Colonic mucosa (tissue), 4 donors: ENCODE data around the gene FERMT2. TPM values are rescaled to one million over a fixed set of nuclear protein-coding genes. Genes with fewer than 3 reads are reported as not detected.

ENCODE experiments used
- DNase-seq: peaks from one replicate; pipeline ENCODE4 v3.0.0-alpha.2; 2020
- H3K27ac ChIP-seq: fragments of 200-600 bp; one replicate; pipeline ENCODE4 v1.8.0; 2021
- H3K27me3 ChIP-seq: fragments of 200-600 bp; one replicate; pipeline ENCODE4 v1.8.0; 2021
- H3K36me3 ChIP-seq: fragments of 200-600 bp; one replicate; pipeline ENCODE4 v1.8.0; 2021
- H3K4me1 ChIP-seq: fragments of 200-600 bp; one replicate; pipeline ENCODE4 v1.8.0; 2021; ENCODE audit warnings: mild to moderate bottlenecking
- H3K4me3 ChIP-seq: fragments of 200-600 bp; one replicate; pipeline ENCODE4 v1.8.0; 2021
- H3K9ac ChIP-seq, 2 donors: one replicate each; pipeline ENCODE4 v1.7.0; 2013; ENCODE audit warnings: control low read depth in 2 of 2, low read depth in 2 of 2, low read length in 2 of 2
- H3K9me3 ChIP-seq: fragments of 200-600 bp; one replicate; pipeline ENCODE4 v1.8.0; 2021
- intact Hi-C: fragments of 100-400 bp; cut with DNase I; formaldehyde crosslinking; loops from one replicate; pipeline ENCODE4 v1.14.1; 2022
- total RNA-seq, 2 donors: library from RNA; stranded (reverse); fragmentation: NEBNext Ultra II Directional in 1 of 2; extraction: Animal tissue kit (Norgen Biotek cat#: 25700) in 1 of 2; gene quantifications; one replicate each; pipeline ENCODE4 v1.2.1, GENCODE V29; 2021
- TF ChIP-seq, protein P1 (sequence below): fragments of 200-600 bp; IDR thresholded peaks from one replicate; pipeline ENCODE4 v1.8.0; 2022; ENCODE audit warnings: antibody characterized with exemption, mild to moderate bottlenecking
- donor health status: healthy.
- donor health status: DM: no; HTN: no; CAD: no.
- donor health status: DM: no; HTN: no; CAD: no.

FERMT2 gene
- total RNA-seq, 2 donors from 2014 or later, result 6.3 to 43.9 TPM

DNA sequence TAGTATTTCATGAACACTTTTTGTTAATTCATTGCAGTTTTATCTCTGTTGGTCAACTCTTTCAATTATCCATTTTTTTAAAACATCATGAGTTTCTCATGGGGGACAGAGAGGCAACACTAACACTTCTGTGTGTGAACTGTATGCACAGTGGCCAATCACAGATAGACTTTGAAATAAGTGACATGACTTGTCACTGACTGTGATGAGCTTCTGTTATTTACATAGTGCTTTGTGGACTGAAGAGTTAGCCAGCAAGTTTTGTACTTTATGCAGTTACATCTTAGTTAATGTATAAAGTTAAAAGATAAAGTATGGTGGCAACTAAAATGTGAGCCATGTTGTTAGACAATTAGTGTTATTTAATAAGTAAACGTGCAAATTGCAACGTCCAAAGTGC lies 16.1 kb downstream of the FERMT2 start:
- Histone ChIP-seq H3K9ac (no peak overlapping the region), H3K36me3 (no peaks in the 10 kb centered on the region), H3K4me1 (no peaks in the 10 kb centered on the region), H3K27me3 (no peaks in the 10 kb centered on the region), H3K9me3 (no peaks in the 10 kb centered on the region), H3K27ac (no peak overlapping the region), H3K4me3 (no peak overlapping the region)
- intact Hi-C loops, result no loop called here
- no peak for DNase-seq
- TF ChIP-seq, protein P1, sequence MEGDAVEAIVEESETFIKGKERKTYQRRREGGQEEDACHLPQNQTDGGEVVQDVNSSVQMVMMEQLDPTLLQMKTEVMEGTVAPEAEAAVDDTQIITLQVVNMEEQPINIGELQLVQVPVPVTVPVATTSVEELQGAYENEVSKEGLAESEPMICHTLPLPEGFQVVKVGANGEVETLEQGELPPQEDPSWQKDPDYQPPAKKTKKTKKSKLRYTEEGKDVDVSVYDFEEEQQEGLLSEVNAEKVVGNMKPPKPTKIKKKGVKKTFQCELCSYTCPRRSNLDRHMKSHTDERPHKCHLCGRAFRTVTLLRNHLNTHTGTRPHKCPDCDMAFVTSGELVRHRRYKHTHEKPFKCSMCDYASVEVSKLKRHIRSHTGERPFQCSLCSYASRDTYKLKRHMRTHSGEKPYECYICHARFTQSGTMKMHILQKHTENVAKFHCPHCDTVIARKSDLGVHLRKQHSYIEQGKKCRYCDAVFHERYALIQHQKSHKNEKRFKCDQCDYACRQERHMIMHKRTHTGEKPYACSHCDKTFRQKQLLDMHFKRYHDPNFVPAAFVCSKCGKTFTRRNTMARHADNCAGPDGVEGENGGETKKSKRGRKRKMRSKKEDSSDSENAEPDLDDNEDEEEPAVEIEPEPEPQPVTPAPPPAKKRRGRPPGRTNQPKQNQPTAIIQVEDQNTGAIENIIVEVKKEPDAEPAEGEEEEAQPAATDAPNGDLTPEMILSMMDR, result no peak

DNA sequence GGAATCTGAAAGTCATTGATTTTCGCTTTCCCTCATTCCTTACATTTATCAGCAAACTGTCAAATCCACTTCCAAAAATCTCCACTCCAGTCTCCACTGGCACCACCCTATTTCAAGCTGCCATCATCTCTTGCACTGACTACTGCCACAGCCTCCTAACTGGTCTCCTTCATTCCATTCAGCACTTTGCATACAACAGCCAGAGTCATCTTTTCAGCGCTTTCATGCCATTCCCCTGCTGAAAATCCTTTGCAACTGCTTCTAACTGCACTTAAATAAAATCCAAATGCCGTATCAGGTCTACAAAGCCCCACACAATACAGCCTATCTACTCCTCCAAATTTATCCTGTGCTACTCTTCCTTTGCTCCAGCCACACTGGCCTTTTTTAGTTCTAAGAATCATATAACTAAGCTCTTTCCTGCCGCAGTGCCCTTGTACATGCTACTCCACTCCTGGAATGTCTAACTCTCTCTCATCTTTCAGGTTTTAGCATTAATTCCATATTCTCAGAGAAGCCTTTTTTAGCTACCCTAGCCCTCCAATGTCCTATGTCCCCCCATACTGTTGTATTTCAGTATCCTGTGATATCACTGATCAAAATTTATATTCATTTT lies 21.6 kb downstream of the FERMT2 start:
- H3K27ac ChIP-seq, result no peak overlapping the region

DNA sequence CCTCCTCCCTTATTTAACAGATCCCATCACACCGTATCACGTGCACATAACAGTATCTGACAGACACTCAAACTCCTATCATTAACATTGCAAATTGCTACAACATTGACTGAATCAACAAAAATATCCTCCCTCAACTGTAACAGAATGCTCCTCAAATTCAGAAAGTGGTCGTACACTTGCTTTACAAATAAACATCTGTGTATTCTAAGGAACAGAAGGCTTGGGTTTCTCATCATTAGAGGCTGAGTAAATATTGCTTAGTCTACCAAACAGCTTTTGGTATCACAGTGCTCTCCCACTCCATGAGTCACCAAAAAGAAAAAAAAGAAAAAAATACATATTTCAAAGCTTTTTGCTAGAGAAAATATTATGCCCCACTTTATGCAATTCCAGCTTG lies 23.9 kb downstream of the FERMT2 start:
- Histone ChIP-seq H3K27ac (no peak overlapping the region), H3K4me1 (no peaks in the 10 kb centered on the region)

More for the DNA sequence above, 21.6 kb downstream of the FERMT2 start:
- no peak overlapping the region for H3K9ac ChIP-seq
- no peaks in the 10 kb centered on the region for H3K4me1 ChIP-seq
- H3K4me3 ChIP-seq, result no peak overlapping the region
- intact Hi-C loops, result no loop called here
- no peak for DNase-seq
- H3K36me3 ChIP-seq, result no peaks in the 10 kb centered on the region
- no peaks in the 10 kb centered on the region for H3K9me3 ChIP-seq
- TF ChIP-seq, protein P1, result no peak
- no peaks in the 10 kb centered on the region for H3K27me3 ChIP-seq

DNA sequence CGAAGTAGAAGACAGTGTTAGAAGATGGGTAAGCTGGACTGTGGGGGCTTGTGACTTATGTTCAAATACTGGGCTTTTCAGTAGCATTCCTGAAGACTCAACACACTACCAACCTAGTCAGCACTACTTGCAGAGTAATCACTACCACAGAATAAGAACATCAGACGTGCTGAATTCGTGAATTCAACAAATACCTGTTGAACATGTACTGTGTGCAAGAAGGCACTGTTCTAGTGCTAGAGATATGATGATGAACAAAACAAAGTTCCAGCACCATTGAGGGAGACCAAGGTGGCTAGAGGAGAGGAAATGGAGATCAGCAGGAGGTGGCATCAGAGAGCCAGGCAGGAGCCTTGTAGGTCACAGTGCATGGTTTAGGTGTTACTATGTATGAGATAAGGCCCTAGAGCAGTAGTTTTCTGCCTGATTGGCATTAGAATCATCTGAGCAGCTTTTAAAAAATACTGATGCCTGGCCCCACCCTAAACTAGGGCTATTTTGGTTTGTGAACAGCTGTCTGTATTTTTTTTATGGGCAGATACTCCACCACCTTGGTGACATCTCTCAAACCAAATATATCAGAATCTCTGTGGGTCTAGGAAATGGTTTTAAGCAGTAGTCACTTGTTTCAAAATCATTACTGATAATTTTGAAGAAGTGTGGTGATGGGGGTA lies 26.8 kb downstream of the FERMT2 start:
- no peak overlapping the region for H3K9ac ChIP-seq
- intact Hi-C loops, result no loop called here
- no peaks in the 10 kb centered on the region for H3K9me3 ChIP-seq
- H3K36me3 ChIP-seq, result no peaks in the 10 kb centered on the region
- no peak for DNase-seq
- H3K27me3 ChIP-seq, result no peaks in the 10 kb centered on the region
- TF ChIP-seq, protein P1, result no peak
- H3K27ac ChIP-seq, result no peak overlapping the region
- no peaks in the 10 kb centered on the region for H3K4me1 ChIP-seq
- H3K4me3 ChIP-seq, result no peak overlapping the region

More for the DNA sequence above, 23.9 kb downstream of the FERMT2 start:
- Histone ChIP-seq H3K4me3 (no peak overlapping the region), H3K9ac (no peak overlapping the region), H3K9me3 (no peaks in the 10 kb centered on the region), H3K36me3 (no peaks in the 10 kb centered on the region), H3K27me3 (no peaks in the 10 kb centered on the region)
- no peak for DNase-seq
- intact Hi-C loops, result no loop called here
- TF ChIP-seq, protein P1, result no peak

DNA sequence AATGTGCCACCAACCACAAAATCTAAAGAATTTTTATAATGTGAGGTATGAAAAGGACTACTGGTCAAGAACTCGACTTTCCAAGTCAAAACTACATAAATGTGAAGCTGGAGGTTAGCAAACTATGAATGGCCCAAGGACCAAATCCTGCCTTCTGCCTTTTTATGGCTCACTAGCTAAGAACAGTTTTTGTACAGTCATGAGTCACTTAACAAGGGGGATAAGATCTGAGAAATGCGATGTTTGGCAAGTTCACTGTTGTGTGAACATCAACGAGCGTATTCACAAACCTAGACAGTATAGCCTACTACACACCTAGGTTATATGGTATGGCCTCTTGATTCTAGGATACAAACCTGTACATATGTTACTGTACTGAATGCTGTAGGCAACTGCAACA lies 28.2 kb downstream of the FERMT2 start:
- intact Hi-C loops, result no loop called here
- no peaks in the 10 kb centered on the region for H3K4me1 ChIP-seq

More for the DNA sequence above, 28.2 kb downstream of the FERMT2 start:
- no peak overlapping the region for H3K4me3 ChIP-seq
- H3K9me3 ChIP-seq, result no peaks in the 10 kb centered on the region
- no peak for DNase-seq
- H3K27ac ChIP-seq, result no peak overlapping the region
- TF ChIP-seq, protein P1, result no peak
- H3K27me3 ChIP-seq, result no peaks in the 10 kb centered on the region
- no peak overlapping the region for H3K9ac ChIP-seq
- H3K36me3 ChIP-seq, result no peaks in the 10 kb centered on the region
